Measurements from ENCODE around the gene MCRS1.

DNA sequence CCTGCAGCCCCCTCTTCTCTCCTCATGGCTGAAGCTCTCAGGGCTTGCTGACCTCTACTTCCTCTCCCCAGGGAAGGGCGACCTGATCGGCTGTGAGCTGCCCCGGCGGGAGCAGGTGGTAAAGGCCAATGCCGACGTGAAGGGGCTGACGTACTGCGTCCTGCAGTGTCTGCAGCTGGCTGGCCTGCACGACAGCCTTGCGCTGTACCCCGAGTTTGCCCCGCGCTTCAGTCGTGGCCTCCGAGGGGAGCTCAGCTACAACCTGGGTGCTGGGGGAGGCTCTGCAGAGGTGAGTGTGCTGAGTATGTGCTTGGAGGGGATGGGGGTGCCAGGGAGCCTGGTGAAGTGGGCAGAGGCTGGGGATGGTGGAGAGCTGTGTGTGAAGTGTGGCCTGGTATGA is 13.7 kb downstream of the MCRS1 start:
- TF ChIP-seq CTCF (IDR thresholded peaks at IDR 0.05; ENCODE audit: insufficient read depth, low read length, poor library complexity, severe bottlenecking) (no peak), EZH2phosphoT487 (conservative IDR thresholded peaks at IDR 0.05; ENCODE audit: low read length) (no peak)
